ENCODE measurements around the gene RDH11.

The RDH11 gene, protein sequence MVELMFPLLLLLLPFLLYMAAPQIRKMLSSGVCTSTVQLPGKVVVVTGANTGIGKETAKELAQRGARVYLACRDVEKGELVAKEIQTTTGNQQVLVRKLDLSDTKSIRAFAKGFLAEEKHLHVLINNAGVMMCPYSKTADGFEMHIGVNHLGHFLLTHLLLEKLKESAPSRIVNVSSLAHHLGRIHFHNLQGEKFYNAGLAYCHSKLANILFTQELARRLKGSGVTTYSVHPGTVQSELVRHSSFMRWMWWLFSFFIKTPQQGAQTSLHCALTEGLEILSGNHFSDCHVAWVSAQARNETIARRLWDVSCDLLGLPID

DNA sequence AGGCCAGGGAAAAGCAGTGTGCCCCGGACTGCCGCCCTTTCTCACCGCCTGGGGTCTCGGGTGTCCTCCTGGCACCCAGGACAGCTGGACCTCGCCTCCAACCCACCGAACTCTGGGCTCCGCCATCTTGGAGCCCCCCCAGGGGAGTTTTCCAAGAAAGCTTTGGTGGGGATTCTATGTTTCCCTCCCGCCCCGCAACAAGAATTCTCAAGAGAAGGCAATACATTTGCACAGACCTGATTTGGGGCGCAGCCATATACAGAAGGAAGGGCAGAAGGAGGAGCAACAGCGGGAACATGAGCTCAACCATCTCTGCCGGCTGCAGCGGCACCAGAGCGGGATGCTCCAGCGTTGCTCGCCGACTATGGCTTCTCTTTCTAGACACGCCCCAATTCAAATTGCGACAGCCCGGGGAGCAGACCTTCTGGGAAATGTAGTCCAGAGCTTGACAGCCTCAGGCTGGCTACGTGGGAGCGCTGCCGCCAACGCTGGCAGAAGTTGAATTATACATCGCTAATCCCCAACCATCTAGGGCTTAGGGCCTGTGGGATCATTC lies at the start of gene RDH11:
Gene RDH11, minus strand, starts transcription at position 371 of the 556 bp plus-strand sequence. Its CDS starts 61 bp downstream, at position 310.
- TF ChIP-seq, protein P1, sequence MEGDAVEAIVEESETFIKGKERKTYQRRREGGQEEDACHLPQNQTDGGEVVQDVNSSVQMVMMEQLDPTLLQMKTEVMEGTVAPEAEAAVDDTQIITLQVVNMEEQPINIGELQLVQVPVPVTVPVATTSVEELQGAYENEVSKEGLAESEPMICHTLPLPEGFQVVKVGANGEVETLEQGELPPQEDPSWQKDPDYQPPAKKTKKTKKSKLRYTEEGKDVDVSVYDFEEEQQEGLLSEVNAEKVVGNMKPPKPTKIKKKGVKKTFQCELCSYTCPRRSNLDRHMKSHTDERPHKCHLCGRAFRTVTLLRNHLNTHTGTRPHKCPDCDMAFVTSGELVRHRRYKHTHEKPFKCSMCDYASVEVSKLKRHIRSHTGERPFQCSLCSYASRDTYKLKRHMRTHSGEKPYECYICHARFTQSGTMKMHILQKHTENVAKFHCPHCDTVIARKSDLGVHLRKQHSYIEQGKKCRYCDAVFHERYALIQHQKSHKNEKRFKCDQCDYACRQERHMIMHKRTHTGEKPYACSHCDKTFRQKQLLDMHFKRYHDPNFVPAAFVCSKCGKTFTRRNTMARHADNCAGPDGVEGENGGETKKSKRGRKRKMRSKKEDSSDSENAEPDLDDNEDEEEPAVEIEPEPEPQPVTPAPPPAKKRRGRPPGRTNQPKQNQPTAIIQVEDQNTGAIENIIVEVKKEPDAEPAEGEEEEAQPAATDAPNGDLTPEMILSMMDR (conservative IDR thresholded peaks at IDR 0.05): no peak
- peak within 1 kb of the TSS; percentile 99 for H3K27ac ChIP-seq

DNA sequence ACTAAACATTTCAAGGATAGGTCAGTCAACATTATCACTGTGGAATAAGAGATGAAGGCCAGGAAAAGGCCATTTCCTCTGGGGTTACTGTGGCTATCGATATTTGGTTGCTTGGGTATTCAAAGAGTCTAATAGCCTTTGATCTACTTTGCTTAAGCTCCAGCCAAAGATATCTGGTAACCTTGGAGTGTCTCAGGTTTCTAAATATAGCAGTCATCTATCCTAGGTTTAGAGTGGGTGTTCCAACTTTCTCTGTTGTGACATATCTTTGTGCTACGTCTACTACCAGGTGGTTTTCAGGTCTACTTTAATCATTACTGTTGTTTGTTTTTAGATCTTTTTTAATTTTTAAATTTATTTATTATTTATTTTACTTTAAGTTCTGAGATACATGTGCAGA lies 48.5 kb upstream of the RDH11 start:
- H3K27ac ChIP-seq: no peak overlapping the region
- TF ChIP-seq, protein P1 (conservative IDR thresholded peaks at IDR 0.05): no peak

DNA sequence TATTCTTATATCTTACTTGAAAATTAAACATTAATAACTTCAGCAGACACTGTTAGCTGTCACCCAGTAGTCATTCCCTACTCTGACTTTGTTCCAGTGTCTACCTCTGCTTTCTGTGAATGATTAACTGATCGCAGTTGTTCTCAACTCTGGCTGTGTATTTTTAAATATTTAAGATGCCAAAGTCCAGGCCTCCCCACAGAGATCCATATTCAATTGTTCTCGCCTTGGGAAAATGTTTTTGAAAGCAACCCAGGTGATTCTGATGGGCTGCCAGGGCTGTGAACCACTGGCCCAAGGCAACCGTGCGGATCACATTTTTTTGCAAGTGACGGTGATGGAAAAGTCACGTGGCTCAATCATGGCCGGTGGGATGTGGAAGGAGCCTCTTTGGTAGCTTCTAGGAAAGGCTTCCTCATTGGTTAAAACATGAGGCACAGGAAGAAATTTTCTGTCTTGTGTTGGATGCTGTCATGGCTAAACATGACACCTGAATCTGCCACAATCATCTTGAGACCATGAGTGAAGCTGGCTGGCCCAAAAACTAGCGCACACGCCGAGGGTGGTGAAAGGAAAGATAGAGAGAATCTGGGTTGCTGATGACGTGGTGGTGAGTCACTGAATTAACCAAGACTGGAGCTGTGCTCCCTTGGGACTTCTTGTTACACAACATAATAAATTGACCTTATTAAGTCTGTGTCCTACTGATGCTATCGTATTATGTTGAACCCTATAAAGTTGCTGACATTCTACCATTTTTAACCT lies 43.4 kb upstream of the RDH11 start:
- peak overlapping the region; percentile 15; the same call in 1 of the 2 replicates for H3K27ac ChIP-seq

DNA sequence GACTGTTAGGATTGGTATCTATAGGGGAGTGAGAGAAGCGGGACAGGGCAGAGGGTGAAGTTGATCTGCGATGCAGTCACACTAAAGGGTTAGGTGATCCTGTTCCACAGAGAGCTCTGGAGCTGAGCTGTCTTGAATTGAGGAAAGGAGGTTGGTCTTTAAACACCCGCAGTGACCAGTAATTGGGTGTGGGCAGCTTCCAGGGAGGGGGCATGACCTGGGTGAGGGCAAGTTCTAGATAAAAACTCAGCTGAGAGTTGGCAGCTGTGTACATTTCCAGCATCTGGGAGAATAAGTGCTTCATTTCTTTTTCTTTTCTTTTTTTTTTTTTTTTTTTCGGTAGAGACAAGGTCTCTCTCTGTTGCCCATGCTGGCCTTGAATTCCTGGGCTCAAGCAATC lies 41.2 kb upstream of the RDH11 start:
- H3K27ac ChIP-seq: no peak overlapping the region
- TF ChIP-seq, protein P1 (conservative IDR thresholded peaks at IDR 0.05): no peak

More for the DNA sequence above, 43.4 kb upstream of the RDH11 start:
- TF ChIP-seq, protein P1 (conservative IDR thresholded peaks at IDR 0.05): no peak

DNA sequence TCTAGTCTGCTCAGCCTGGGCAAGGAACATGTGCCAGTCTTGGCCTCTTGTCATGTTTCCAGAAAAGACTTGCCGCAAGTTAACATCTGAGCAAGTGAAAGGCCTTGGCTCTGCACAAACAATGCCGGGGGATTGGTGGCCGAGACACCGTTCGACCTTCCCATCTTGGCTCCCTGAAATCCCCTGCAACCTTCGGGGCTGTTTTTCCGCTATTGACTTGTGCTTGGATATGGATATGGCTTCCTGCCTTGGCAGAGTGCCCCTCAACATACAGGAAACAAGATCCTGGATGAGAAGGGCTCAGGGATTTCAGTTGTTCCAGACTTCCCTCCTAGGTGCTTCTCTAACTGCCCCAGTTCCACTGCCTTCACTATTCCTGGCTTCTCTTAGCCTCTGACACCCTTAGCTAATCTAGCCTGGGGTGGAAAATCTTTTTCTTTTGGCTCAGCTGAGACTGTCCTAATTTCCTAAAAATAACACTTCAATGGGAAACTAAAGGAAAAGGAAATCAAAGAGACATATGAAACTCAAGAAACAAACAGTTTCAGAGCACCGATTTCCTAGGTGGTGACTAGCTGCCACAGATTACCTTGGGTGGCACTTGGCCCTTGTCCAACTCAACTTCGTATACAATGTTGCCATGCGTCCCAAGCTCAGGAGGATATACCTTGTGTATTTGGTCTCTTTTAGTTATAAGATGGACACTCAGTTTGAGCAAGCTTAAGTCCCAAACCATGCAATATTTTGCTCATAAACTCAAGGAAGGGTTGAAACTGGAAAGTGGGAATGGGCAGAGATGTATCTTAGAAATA lies 40.0 kb upstream of the RDH11 start:
- TF ChIP-seq, protein P1 (conservative IDR thresholded peaks at IDR 0.05): no peak
- no peak overlapping the region for H3K27ac ChIP-seq

DNA sequence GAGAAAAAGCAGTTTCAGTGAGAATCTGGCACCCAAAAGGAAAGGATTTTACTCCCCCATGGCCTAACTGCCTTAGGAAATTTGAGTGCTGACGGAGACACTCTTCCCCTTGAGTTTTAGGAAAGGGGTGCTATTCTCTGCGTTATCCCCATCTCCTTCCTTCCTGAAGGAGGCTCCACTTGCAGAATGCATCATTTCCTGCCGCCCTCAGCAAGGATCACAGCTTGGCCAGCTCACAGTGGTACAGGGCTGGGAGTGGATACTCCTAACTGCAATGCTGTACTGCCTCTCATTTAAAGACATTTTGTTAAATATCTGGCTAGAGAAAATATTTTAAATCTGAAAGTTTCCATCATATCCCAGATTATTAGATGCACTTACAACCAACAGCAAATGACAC lies 39.1 kb upstream of the RDH11 start:
- TF ChIP-seq, protein P1 (conservative IDR thresholded peaks at IDR 0.05): no peak

More for the DNA sequence above, 39.1 kb upstream of the RDH11 start:
- H3K27ac ChIP-seq: no peak overlapping the region
